ENCODE measurements around the gene ZNF697. TPM values are rescaled to one million over a fixed set of nuclear protein-coding genes. Genes with fewer than 3 reads are reported as not detected.
"Not testable (repeated sequence)": the region's sequence is repeated elsewhere in the genome, so short reads cannot be mapped to it uniquely, and the experiment has no call there.

Gene ZNF697
- total RNA-seq, 1 experiment from 2014 or later: 7.1 TPM

DNA sequence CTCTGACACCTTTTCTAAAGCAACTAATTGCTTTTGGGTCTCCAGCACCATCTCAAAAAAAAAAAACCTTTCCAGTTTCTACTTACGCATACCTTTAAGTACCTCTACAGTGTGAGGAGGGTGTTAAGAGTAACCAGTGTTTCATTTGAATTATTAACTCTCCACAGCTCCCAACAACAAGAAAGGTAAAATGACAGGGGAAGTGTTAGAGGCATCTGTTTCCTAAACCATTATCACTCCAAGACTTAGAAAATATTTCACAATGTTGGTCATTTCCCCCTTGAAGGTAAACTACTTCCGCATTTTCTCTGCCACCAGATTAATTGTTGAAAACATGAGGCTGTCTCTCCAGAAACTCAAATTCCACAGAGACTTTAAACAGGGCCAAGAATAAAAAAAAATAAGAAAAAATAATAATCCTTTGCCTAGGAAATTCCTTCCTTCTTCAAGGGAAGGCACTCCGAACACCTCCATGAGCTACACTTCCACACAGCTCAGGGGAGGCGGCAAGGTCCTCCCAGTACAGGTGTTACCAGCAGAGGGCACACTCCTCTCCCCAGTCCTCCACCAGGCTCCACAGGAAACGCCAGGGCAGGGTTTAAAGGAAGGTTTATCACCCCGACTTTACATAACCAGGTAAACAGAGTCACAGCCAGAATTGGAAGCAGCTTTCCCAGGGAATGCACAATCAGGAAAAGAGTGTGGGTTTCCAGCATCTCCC is 40.8 kb downstream of the ZNF697 start:
- BruUV-seq (replicated peaks); intact Hi-C loops (cut with micrococcal nuclease; ENCODE audit: unreplicated experiment); H3K27me3 ChIP-seq (ENCODE audit: control insufficient read depth, insufficient read depth, low read length); DNase-seq (ENCODE audit: low read depth, low spot score); CTCF ChIA-PET; ATAC-seq; H3K4me3 ChIP-seq (ENCODE audit: low read depth in 2 of 2, low read length in 2 of 2); H3K36me3 ChIP-seq (ENCODE audit: control insufficient read depth, insufficient read depth, low read length); H3K27ac ChIP-seq (ENCODE audit: low read length); in situ Hi-C loops (cut with HindIII; ENCODE audit: low pct_unique_long_range_greater_than_20kb, low sequenced_read_pairs); POLR2A ChIA-PET; H3K4me1 ChIP-seq (ENCODE audit: control insufficient read depth, insufficient read depth, low read length); H3K9me3 ChIP-seq (ENCODE audit: control insufficient read depth, insufficient read depth, low read depth, low read length): not testable (repeated sequence)
- TF ChIP-seq CTCF (IDR thresholded peaks at IDR 0.05): peak; percentile 43

GRCh38 chr1:119606394-119606793 is 41.7 kb downstream of the ZNF697 start:
- Histone ChIP-seq H3K27me3 (ENCODE audit: control insufficient read depth, insufficient read depth, low read length) (no peaks in the 10 kb centered on the region; the same call in 1 of the 2 replicates), H3K36me3 (ENCODE audit: control insufficient read depth, insufficient read depth, low read length) (no peaks in the 10 kb centered on the region), H3K4me1 (ENCODE audit: control insufficient read depth, insufficient read depth, low read length) (no peaks in the 10 kb centered on the region), H3K9me3 (ENCODE audit: control insufficient read depth, insufficient read depth, low read depth, low read length) (no peaks in the 10 kb centered on the region), H3K27ac (ENCODE audit: low read length) (no peak overlapping the region), H3K4me3 (ENCODE audit: low read depth in 2 of 2, low read length in 2 of 2) (no peak overlapping the region)
- ChIA-PET POLR2A (no interaction called here), CTCF (no interaction called here)
- intact Hi-C loops (cut with micrococcal nuclease; ENCODE audit: unreplicated experiment): no loop called here
- TF ChIP-seq POLR2AphosphoS5 (IDR thresholded peaks at IDR 0.05; ENCODE audit: low read depth, low read length): no peak
- TF ChIP-seq TCF7L2 (IDR thresholded peaks at IDR 0.05; ENCODE audit: low read depth, low read length): no peak
- TF ChIP-seq SIN3A (IDR thresholded peaks at IDR 0.05; ENCODE audit: borderline replicate concordance, insufficient read depth, low read depth, low read length): no peak
- TF ChIP-seq CTCF (IDR thresholded peaks at IDR 0.05): no peak
- in situ Hi-C loops (cut with HindIII; ENCODE audit: low pct_unique_long_range_greater_than_20kb, low sequenced_read_pairs): no loop called here
- DNase-seq (ENCODE audit: low read depth, low spot score): no peak
- no peak for ATAC-seq
- no TSS peak for BruUV-seq (replicated peaks)

DNA sequence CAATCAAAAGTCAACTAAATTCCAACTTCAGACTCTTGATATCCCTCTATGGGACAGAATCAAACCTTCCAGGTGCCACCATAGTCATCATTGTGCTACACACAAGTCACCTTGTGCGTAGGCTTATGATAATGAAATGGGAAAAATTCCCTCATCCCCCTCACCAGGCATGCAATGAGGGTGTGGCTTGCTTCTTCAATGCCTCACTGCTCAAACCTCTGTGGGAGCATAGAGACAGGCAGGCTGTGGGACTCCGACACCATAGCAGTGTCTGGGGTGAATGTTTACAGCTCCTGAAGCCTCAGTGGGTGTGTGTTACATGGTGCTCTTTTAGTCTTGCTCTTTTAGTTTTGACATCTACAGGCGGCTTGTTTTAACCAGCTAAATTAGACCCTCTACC is 42.4 kb downstream of the ZNF697 start:
- in situ Hi-C loops (cut with HindIII; ENCODE audit: low pct_unique_long_range_greater_than_20kb, low sequenced_read_pairs): no loop called here
- no peak for TF ChIP-seq POLR2AphosphoS5 (IDR thresholded peaks at IDR 0.05; ENCODE audit: low read depth, low read length)
- no peaks in the 10 kb centered on the region; the same call in 1 of the 2 replicates for H3K27me3 ChIP-seq (ENCODE audit: control insufficient read depth, insufficient read depth, low read length)
- no peaks in the 10 kb centered on the region for H3K9me3 ChIP-seq (ENCODE audit: control insufficient read depth, insufficient read depth, low read depth, low read length)
- H3K4me1 ChIP-seq (ENCODE audit: control insufficient read depth, insufficient read depth, low read length): no peaks in the 10 kb centered on the region
- ATAC-seq (no peak), DNase-seq (ENCODE audit: low read depth, low spot score) (no peak)
- no peaks in the 10 kb centered on the region for H3K36me3 ChIP-seq (ENCODE audit: control insufficient read depth, insufficient read depth, low read length)
- no peak overlapping the region for H3K27ac ChIP-seq (ENCODE audit: low read length)
- intact Hi-C loops (cut with micrococcal nuclease; ENCODE audit: unreplicated experiment): no loop called here
- no peak overlapping the region for H3K4me3 ChIP-seq (ENCODE audit: low read depth in 2 of 2, low read length in 2 of 2)
- ChIA-PET CTCF (interaction anchor here (1.2 kb wide), 1 partner anchor 70 kb away, joined by 3 read pairs; no protein-coding TSS in a partner anchor), POLR2A (no interaction called here)
- no TSS peak for BruUV-seq (replicated peaks)

GRCh38 chr1:119605080-119605479 is 43.0 kb downstream of the ZNF697 start:
- POLR2A ChIA-PET; H3K4me1 ChIP-seq (ENCODE audit: control insufficient read depth, insufficient read depth, low read length); H3K36me3 ChIP-seq (ENCODE audit: control insufficient read depth, insufficient read depth, low read length); H3K27me3 ChIP-seq (ENCODE audit: control insufficient read depth, insufficient read depth, low read length); BruUV-seq (replicated peaks); DNase-seq (ENCODE audit: low read depth, low spot score); H3K4me3 ChIP-seq (ENCODE audit: low read depth in 2 of 2, low read length in 2 of 2); H3K27ac ChIP-seq (ENCODE audit: low read length); ATAC-seq; in situ Hi-C loops (cut with HindIII; ENCODE audit: low pct_unique_long_range_greater_than_20kb, low sequenced_read_pairs); H3K9me3 ChIP-seq (ENCODE audit: control insufficient read depth, insufficient read depth, low read depth, low read length); intact Hi-C loops (cut with micrococcal nuclease; ENCODE audit: unreplicated experiment): not testable (repeated sequence)
- CTCF ChIA-PET: interaction anchor here (1.2 kb wide), 1 partner anchor 71 kb away, joined by 3 read pairs; no protein-coding TSS in a partner anchor

Data from Panc1 (cell line).